ENCODE data around the gene USP10.

USP10 gene

DNA sequence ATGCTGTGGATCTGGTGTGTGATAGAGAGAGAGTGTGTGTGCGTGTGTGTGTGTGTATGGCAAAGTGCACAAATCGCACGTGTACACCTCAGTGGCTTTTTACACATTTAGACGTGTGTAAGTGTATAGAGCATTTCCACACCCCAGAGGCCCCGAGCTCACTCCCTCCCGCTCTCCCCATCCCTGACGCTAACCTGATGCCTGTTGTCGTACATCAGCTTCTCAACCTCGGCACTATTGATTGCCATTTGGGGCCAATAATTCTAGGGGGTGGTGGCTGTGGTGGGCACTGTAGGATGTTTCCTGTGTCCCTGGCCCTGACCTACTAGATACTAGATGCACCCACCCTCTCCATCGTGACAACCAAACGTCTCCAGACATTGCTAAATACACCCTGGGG, 89.6 kb downstream of the USP10 start:
- TF ChIP-seq, protein P1, sequence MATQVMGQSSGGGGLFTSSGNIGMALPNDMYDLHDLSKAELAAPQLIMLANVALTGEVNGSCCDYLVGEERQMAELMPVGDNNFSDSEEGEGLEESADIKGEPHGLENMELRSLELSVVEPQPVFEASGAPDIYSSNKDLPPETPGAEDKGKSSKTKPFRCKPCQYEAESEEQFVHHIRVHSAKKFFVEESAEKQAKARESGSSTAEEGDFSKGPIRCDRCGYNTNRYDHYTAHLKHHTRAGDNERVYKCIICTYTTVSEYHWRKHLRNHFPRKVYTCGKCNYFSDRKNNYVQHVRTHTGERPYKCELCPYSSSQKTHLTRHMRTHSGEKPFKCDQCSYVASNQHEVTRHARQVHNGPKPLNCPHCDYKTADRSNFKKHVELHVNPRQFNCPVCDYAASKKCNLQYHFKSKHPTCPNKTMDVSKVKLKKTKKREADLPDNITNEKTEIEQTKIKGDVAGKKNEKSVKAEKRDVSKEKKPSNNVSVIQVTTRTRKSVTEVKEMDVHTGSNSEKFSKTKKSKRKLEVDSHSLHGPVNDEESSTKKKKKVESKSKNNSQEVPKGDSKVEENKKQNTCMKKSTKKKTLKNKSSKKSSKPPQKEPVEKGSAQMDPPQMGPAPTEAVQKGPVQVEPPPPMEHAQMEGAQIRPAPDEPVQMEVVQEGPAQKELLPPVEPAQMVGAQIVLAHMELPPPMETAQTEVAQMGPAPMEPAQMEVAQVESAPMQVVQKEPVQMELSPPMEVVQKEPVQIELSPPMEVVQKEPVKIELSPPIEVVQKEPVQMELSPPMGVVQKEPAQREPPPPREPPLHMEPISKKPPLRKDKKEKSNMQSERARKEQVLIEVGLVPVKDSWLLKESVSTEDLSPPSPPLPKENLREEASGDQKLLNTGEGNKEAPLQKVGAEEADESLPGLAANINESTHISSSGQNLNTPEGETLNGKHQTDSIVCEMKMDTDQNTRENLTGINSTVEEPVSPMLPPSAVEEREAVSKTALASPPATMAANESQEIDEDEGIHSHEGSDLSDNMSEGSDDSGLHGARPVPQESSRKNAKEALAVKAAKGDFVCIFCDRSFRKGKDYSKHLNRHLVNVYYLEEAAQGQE (IDR thresholded peaks at IDR 0.05; ENCODE audit: insufficient read depth in 1 of 2, low read depth in 2 of 2, low read length in 2 of 2), result no peak
- TF ChIP-seq FOXP2 (optimal IDR thresholded peaks at IDR 0.05; ENCODE audit: borderline replicate concordance, extremely low read depth, extremely low read length, insufficient read depth), result no peak
- no peak for TF ChIP-seq TAF1 (IDR thresholded peaks at IDR 0.05; ENCODE audit: borderline replicate concordance, insufficient read depth, low read length)
- TF ChIP-seq POLR2AphosphoS5 (IDR thresholded peaks at IDR 0.05; ENCODE audit: low read depth, low read length), result no peak
- TF ChIP-seq SIN3A (IDR thresholded peaks at IDR 0.05; ENCODE audit: borderline replicate concordance, insufficient read depth, low read length), result no peak

DNA sequence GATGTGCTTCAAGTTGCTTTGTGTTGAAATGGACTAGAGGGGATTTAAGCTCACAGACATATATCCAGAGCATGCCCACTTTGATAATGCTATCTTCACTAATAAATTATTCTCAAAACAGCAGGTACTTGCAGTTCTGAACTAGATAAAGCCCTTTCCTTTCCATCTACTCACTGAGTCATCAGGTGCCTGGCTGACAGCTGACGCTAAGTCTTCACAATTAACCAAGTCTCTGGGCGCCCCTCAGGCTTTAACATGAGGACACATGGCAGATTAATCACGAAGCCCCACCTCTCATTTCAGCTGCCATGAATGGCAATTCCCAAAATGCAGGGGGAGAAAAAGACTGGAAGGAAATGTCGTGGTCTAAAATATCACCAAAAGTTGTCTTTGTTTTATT, 90.5 kb downstream of the USP10 start:
- TF ChIP-seq TAF1 (IDR thresholded peaks at IDR 0.05; ENCODE audit: borderline replicate concordance, insufficient read depth, low read length), result no peak

DNA sequence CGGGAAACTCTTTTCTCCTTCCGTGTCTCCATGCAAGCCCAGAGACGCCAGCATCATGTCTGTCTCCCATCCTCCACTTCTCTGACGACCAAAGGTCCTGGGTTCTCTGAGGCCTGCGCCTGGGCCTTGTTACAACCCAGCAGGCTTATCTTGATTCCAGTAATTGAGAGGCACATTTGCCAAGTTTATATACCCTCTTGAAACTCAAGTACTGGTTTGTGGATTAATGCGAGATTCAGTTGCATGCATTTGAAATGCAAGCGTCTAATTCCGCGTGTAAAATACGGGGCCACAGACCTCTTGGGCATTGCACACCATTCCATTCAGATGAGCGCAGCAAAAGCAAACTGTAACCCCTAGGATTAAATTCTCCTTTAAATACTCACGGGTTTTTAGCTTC, 91.3 kb downstream of the USP10 start:
- TF ChIP-seq SIN3A (IDR thresholded peaks at IDR 0.05; ENCODE audit: borderline replicate concordance, insufficient read depth, low read length) (no peak), POLR2AphosphoS5 (IDR thresholded peaks at IDR 0.05; ENCODE audit: low read depth, low read length) (no peak), TAF1 (IDR thresholded peaks at IDR 0.05; ENCODE audit: borderline replicate concordance, insufficient read depth, low read length) (no peak), FOXP2 (optimal IDR thresholded peaks at IDR 0.05; ENCODE audit: borderline replicate concordance, extremely low read depth, extremely low read length, insufficient read depth) (no peak)
- TF ChIP-seq, protein P1 (IDR thresholded peaks at IDR 0.05; ENCODE audit: insufficient read depth in 1 of 2, low read depth in 2 of 2, low read length in 2 of 2), result no peak

DNA sequence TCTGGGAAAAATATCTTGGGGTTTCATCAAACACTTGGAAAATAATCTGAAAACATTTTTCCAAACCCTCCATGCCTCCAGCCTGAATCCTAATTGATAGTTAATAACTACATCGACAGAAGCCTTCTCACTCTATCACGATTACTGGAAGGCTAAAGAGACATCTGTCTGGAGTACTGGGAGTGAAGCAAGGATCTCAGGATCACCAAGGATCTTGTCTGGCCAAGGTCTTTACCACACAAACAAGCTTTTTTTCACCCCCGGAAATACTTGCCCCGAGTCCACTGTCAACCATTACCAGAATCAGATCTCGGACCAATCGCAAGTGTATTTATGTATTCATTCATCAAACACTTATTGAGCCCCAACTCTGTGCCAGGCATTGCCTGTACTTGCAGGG, 91.7 kb downstream of the USP10 start:
- TF ChIP-seq FOXP2 (optimal IDR thresholded peaks at IDR 0.05; ENCODE audit: borderline replicate concordance, extremely low read depth, extremely low read length, insufficient read depth) (no peak), POLR2AphosphoS5 (IDR thresholded peaks at IDR 0.05; ENCODE audit: low read depth, low read length) (no peak)

DNA sequence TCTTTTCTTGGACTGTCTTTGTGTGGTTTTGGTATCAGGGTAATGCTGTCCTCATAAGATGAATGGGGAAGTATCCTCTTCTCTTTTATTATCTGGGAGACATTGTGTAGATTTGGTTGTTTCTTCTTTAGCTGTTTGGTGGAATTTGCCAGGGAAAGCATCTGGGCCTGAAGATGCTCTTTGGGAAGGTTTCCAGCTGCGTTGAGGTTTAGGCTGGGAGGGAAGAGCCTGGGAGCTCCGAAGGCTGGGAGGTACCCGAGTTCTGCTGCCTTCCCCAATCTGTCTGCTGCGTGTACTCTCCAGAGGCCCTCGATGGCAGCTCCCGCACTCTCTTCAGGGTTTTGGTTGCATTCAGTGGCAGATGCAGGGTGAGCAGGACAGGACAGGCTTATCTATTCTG, 94.4 kb downstream of the USP10 start:
- TF ChIP-seq, protein P1 (IDR thresholded peaks at IDR 0.05; ENCODE audit: insufficient read depth in 1 of 2, low read depth in 2 of 2, low read length in 2 of 2), result no peak
- TF ChIP-seq FOXP2 (optimal IDR thresholded peaks at IDR 0.05; ENCODE audit: borderline replicate concordance, extremely low read depth, extremely low read length, insufficient read depth), result no peak
- no peak for TF ChIP-seq SIN3A (IDR thresholded peaks at IDR 0.05; ENCODE audit: borderline replicate concordance, insufficient read depth, low read length)
- no peak for TF ChIP-seq TAF1 (IDR thresholded peaks at IDR 0.05; ENCODE audit: borderline replicate concordance, insufficient read depth, low read length)
- no peak for TF ChIP-seq POLR2AphosphoS5 (IDR thresholded peaks at IDR 0.05; ENCODE audit: low read depth, low read length)

DNA sequence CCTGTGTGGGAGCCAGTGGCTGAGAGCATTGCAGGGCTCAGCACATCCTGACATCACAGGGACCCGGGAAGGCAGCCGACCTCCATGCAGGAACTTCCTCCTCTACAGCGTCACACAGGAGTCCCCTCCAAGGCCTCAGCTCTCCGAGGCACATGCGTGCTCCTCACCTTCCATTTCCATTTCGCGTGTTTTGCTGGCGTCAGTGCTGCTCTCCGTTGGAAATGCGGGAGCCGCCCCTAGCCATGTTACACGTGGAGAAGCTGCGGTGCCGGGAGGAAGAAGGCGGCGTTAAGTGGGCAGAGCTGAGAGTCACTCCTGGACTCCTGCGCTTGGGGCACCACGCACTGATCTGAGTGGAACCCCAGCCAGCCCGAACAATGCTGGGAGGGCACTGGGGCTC, 94.8 kb downstream of the USP10 start:
- TF ChIP-seq TAF1 (IDR thresholded peaks at IDR 0.05; ENCODE audit: borderline replicate concordance, insufficient read depth, low read length) (no peak), FOXP2 (optimal IDR thresholded peaks at IDR 0.05; ENCODE audit: borderline replicate concordance, extremely low read depth, extremely low read length, insufficient read depth) (no peak), SIN3A (IDR thresholded peaks at IDR 0.05; ENCODE audit: borderline replicate concordance, insufficient read depth, low read length) (no peak), POLR2AphosphoS5 (IDR thresholded peaks at IDR 0.05; ENCODE audit: low read depth, low read length) (no peak)
- TF ChIP-seq, protein P1 (IDR thresholded peaks at IDR 0.05; ENCODE audit: insufficient read depth in 1 of 2, low read depth in 2 of 2, low read length in 2 of 2), result no peak

Data from PFSK-1 (cell line).